Keratinocyte (primary cell): Measurements from ENCODE around the gene TPM1.

Source experiments
- EZH2 ChIP-seq: IDR thresholded peaks from one replicate; pipeline ENCODE4 v1.6.1; 2012; ENCODE audit warnings: inconsistent platforms, mild to moderate bottlenecking, low read length, moderate library complexity
- TF ChIP-seq, protein P1 (sequence below), 3 experiments: IDR thresholded peaks in 1 of 3; conservative IDR thresholded peaks in 1 of 3; optimal IDR thresholded peaks in 1 of 3; 2 replicates in 2 of 3; 3 replicates in 1 of 3; pipeline versions ENCODE3 to v1.5.1; 2011; ENCODE audit warnings: low read length in 3 of 3, mild to moderate bottlenecking in 3 of 3, moderate library complexity in 2 of 3, control low read depth in 1 of 3, inconsistent platforms in 1 of 3; ENCODE audit not compliant: insufficient read depth in 2 of 3; ENCODE audit errors: extremely low read depth in 1 of 3

DNA sequence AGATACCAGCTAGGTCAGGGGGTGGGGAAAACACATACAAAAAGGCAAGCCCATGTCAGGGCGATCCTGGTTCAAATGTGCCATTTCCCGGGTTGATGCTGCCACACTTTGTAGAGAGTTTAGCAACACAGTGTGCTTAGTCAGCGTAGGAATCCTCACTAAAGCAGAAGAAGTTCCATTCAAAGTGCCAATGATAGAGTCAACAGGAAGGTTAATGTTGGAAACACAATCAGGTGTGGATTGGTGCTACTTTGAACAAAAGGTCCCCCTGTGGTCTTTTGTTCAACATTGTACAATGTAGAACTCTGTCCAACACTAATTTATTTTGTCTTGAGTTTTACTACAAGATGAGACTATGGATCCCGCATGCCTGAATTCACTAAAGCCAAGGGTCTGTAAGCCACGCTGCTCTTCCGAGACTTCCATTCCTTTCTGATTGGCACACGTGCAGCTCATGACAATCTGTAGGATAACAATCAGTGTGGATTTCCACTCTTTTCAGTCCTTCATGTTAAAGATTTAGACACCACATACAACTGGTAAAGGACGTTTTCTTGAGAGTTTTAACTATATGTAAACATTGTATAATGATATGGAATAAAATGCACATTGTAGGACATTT, 28.9 kb downstream of the TPM1 start:
- TF ChIP-seq, protein P1, sequence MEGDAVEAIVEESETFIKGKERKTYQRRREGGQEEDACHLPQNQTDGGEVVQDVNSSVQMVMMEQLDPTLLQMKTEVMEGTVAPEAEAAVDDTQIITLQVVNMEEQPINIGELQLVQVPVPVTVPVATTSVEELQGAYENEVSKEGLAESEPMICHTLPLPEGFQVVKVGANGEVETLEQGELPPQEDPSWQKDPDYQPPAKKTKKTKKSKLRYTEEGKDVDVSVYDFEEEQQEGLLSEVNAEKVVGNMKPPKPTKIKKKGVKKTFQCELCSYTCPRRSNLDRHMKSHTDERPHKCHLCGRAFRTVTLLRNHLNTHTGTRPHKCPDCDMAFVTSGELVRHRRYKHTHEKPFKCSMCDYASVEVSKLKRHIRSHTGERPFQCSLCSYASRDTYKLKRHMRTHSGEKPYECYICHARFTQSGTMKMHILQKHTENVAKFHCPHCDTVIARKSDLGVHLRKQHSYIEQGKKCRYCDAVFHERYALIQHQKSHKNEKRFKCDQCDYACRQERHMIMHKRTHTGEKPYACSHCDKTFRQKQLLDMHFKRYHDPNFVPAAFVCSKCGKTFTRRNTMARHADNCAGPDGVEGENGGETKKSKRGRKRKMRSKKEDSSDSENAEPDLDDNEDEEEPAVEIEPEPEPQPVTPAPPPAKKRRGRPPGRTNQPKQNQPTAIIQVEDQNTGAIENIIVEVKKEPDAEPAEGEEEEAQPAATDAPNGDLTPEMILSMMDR (optimal IDR thresholded peaks at IDR 0.05 in 1 of 3, IDR thresholded peaks at IDR 0.05 in 1 of 3, conservative IDR thresholded peaks at IDR 0.05 in 1 of 3; ENCODE audit: extremely low read depth in 1 of 3, insufficient read depth in 2 of 3, low read length in 3 of 3), result no peak
- TF ChIP-seq EZH2, result no peak
